Left ventricle myocardium superior (tissue), 1 donor: Measurements from ENCODE around the gene ZNF628. TPM values are rescaled to one million over a fixed set of nuclear protein-coding genes. Genes with fewer than 3 reads are reported as not detected.
A peak's percentile ranks its signal among the peaks of the same experiment; 100 is the strongest.

Experiments
- ATAC-seq: fragments of 200-7000 bp; cut with Tn5 transposase; one replicate; pipeline ENCODE4 v1.9.1; 2020; ENCODE audit warnings: mild to moderate bottlenecking, moderate library complexity
- DNase-seq: peaks from one replicate; pipeline ENCODE4 v3.0.0-alpha.2; 2020
- intact Hi-C: fragments of 100-400 bp; cut with micrococcal nuclease; formaldehyde crosslinking; loops from one replicate; pipeline ENCODE4 v1.11.0; 2022
- total RNA-seq: library from RNA; stranded (reverse); fragmentation: NEBNext Ultra II Directional; extraction: Animal tissue kit (Norgen Biotek cat#: 25700); gene quantifications from one replicate; pipeline ENCODE4 v1.2.1, GENCODE V29; 2021
- donor health status: DM: no; HTN: yes; CAD: no; lungs with severe emphysema.

ZNF628 gene
- total RNA-seq, 1 donor from 2014 or later = 6.4 TPM

DNA sequence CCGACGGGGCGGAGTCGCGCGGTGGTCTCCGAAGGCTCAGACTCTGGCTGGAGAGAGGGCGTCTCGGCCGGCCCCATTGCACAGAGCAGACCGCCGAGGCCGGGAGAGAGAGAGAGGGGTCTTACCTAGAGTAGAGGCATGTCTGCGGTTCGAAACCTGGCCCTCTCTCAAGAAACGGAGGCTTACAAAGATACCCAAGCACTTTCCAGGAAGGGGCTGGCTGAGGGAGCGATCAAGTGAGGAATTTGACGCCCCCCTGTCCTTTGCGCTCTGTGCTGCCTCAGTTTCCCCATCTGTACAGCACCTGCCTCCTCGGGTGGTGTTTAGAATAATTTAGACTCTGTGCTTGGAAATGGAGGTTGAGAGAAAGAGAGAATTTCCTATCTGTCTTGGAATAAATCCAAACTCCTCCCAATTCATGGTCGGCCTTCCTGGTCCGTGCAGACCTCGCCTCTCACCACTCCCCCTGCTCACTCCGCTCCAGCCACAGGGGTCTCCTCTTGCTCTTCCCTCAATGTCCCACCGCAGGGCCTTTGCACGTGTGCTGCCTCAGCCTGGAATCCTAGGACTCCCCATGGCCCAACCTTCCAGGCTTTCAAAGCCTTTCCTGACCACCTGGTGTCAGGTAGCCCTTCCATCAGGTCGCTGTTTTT lies 14.3 kb upstream of the ZNF628 start:
- intact Hi-C loops = no loop called here
- ATAC-seq = no peak
- no peak for DNase-seq

DNA sequence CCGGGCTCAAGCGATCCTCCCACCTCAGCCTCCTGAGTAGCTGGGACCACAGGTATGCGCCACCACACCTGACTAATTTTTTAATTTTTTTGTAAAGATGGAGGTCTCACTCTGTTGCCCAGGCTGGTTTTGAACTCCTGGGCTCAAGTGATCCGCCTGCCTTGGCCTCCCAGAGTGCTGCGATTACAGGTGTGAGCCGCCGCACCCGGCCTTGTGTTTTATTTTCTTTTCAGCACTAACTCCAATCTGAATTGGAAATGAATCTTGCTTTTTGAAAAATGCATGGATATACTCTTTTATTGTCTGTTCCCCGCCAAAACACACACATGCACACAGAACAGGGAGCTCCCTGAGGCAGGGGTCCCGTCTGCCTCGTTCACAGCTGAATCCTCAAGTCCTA lies 13.7 kb upstream of the ZNF628 start:
- DNase-seq (no peak), ATAC-seq (no peak)
- intact Hi-C loops = no loop called here

DNA sequence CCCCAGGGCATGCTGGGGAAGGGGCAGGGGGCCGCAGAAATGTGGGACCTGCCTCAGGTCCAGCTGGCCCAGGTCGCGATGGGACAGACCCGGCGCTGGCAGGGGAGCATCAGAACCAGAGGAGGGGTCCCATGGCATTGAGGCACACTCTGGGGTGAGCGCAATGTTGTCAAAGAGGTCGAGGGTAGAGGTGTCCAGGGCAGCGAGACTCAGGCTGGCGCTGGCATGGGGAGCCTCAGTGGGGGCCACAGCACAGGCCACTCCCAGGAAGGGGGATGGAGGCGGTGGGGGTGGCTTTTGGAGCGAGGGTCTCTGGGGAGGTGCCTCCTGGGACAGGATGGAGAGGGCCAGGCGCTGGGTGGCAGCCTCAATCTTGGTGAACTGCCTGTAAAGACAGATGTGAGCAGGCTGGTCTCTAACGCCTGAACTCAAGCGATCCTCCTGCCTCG lies 12.8 kb upstream of the ZNF628 start:
- intact Hi-C loops = no loop called here
- DNase-seq (no peak), ATAC-seq (no peak)

DNA sequence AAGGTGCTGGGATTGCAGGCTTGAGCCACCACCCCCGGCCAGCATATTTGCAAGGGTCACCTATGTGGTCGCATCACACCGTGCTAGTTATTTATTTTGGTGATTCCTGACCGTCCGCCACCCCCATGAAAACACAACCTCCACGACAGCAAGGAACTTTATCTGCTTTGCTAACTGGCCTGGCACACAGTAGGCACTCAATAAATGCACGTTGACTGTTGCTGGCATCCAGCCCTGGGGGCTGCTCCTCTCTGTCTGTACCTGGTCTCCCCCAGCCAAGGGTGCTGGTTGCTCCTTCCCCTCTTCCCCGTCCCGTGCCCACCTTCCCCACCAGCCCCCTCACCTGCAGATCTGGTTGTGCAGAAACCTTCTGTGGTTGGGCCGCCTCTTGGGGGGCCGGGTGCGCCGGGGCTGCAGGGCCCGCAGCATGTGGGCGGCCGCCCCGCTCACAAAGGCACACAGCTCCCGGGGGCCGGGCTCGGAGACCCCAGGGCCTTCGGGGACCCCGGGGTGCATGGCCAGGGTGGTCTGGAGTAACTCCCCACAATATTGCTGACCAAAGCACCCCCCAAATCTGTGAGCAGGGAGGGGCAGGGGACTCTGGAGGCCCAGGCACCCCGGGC lies 12.3 kb upstream of the ZNF628 start:
- ATAC-seq = no peak
- intact Hi-C loops = no loop called here
- no peak for DNase-seq

DNA sequence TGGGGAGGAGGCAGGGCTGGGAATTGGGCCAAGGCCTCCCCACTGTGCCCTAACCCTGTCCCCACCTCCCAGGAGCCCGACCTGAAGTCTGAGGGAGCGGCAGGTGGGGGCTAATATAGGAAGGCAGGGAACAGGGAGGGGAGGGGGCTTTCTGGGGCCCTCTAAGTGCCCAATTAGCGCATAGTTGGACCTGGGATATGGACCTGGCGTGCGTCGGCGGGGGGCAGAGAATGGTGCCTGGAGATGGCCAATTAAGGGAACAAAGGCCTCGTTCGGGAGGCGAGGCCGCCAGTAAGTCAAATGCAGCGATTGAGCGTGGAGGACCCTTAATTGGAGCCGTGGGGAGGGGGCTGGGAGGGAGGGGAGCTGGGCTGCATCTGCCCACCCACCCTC lies 11.8 kb upstream of the ZNF628 start, which contains the start of gene C19orf85:
Gene C19orf85 (minus strand): TSS at position 90 of the 393 bp plus-strand sequence. CDS start 197 bp downstream, outside the sequence.
- ATAC-seq (no peak), DNase-seq (no peak)
- intact Hi-C loops = no loop called here

DNA sequence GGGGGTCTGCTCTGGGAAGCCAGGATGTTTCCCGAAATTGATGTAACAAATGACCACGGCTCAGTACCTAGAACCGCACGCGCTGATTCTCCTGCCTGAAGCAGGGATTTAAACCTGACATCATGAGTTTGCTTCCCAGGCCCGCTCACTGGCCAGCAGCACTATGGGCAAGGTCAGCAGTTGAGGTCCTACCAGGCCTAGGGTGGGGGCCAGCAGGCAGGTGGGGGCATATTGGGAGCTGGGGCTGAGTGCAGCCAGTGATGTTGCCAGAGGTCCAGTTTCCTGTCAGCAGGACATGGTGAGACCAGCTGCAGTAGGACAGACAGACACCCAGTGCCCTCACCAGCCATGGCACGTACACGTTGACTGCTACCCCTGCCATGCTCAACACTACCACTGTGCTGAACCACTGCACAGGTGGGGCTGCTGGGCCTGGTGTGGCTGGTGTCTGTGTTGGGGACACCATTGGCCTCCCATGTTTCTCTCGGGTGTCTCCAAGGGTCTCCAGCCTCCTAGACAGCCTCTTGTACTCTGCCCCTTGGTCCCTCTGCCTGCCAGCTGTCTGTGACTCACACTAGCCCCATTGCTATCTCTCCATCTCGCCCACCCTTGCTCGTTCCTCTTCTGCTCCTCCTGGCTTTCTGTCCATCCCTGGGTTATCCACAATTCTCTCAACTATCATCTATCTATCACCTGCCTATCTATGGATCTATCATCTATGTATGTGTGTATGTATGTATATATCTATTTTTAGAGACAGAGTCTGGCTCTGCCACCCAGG lies 10.8 kb upstream of the ZNF628 start:
- no peak for DNase-seq
- intact Hi-C loops = loop anchor here (2.0 kb wide), 1 partner anchor 37 kb away; no protein-coding TSS in a partner anchor
- ATAC-seq = no peak

DNA sequence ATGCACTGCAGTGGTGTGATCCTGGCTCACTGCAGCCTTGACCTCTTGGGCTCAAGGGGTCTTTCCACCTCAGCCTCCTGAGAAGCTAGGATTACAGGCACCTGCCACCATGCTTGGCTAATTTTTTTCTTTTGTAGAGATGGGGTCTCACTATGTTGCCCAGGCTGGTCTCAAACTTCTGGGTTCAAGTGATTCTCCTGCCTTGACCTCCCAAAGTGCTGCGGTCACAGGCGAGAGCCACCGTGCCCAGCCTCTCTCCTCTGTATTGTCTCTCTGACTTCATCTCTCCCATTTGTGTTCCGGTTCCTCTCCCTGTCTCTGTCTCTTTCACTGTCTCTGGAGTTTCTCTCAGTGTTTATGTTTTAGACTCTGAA lies 10.2 kb upstream of the ZNF628 start:
- intact Hi-C loops = loop anchor here (2.0 kb wide), 1 partner anchor 37 kb away; no protein-coding TSS in a partner anchor
- ATAC-seq (no peak), DNase-seq (no peak)

DNA sequence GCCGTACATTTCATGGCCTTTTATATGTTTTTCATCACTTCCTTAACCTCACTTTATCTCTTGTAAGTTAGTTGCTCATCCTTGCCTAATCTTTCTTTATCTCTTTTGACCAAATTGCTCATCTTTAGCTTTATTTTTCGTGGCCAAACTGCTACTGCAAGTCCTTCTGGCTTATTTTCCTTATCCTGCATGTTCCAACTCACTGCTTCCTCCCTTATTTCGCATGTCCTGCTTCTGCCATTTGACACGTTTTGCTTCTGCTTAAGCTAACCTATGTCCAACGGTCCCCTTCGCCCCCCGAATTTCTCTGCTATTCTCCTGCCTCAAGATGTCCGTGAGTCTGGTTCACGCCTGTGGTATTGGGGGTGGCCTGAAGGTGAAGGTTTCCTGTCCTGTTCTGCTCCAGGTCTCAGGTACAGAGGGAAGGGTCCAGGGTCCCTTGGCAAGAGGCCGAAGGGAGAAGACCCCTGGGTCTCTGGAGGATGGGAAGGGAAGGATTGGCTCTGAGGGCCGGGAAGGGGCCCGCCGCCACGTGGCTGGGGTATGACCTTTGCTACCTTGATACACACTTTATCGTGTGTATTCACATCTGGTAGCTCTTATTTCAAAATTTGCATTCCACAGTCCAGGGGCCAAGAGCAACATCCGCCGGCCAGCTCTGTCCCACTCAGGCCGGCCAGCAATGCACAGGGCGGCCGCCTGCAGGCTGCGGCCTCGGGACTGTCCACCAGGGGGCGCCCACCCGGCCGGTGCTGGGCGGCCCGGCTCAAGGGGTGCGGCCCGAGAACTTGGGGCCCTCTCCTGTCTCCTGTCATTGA lies 9.0 kb upstream of the ZNF628 start:
- peak; percentile 87 for ATAC-seq
- intact Hi-C loops = loop anchor here (2.0 kb wide), 1 partner anchor 35 kb away; no protein-coding TSS in a partner anchor

DNA sequence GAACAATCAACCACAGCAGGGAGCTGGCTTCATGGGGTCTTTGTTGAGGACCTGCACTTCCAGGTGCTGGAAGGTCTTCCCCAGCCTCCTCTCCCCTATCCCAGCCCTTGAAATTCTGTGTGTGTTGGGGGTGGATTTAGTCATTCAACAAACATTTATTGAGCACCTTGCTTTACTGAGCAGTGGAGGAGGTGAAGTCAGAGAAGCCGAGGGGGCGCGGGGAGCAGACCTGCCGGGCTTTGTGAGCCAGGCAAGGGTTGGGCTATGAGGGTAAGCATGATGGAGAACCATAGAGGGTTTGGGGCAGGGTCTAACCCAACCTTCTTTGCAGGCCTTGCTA lies 8.4 kb upstream of the ZNF628 start:
- intact Hi-C loops = no loop called here
- DNase-seq = no peak
- no peak for ATAC-seq

More for the DNA sequence above, 9.0 kb upstream of the ZNF628 start:
- DNase-seq = peak; percentile 86

DNA sequence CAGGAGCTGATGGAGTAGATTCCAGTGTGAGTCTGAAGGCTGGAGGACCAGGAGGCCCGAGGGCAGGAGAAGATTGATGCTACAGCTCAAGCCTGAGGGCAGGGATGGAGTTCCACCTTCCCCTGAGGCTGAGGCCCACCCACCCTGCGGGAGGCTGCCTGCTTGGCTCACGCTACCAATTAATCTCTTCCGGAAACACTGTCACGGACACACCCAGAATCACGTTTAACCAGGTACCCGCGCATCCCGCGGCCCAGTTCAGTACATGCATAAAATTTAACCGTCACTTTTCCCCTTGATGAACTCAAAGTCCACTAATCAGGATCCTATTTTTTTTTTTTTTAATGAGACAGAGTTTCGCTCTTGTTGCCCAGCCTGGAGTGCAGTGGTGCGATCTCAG lies 5.2 kb upstream of the ZNF628 start:
- no peak for DNase-seq

DNA sequence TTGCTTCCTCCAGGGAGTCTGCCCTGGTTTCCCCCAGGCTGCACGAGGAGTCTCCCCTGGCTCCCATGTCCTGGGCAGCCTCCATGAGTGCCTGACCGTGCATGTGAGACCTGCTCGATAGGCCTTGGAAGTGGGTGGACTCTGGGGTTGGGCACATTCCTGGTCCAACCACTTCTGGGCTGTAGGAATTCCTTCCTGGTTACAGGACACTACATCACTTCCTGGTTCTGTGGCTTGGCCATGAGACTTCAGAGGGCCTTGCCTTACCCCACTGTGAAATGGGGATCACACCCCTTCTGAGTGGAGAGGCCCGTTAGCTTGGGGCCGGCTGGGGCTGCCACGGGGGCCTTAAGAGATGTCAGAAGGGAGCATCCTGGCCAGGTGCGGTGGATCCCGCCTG lies 4.0 kb upstream of the ZNF628 start:
- DNase-seq (no peak), ATAC-seq (no peak)

More for the DNA sequence above, 5.2 kb upstream of the ZNF628 start:
- intact Hi-C loops = no loop called here
- ATAC-seq = no peak

DNA sequence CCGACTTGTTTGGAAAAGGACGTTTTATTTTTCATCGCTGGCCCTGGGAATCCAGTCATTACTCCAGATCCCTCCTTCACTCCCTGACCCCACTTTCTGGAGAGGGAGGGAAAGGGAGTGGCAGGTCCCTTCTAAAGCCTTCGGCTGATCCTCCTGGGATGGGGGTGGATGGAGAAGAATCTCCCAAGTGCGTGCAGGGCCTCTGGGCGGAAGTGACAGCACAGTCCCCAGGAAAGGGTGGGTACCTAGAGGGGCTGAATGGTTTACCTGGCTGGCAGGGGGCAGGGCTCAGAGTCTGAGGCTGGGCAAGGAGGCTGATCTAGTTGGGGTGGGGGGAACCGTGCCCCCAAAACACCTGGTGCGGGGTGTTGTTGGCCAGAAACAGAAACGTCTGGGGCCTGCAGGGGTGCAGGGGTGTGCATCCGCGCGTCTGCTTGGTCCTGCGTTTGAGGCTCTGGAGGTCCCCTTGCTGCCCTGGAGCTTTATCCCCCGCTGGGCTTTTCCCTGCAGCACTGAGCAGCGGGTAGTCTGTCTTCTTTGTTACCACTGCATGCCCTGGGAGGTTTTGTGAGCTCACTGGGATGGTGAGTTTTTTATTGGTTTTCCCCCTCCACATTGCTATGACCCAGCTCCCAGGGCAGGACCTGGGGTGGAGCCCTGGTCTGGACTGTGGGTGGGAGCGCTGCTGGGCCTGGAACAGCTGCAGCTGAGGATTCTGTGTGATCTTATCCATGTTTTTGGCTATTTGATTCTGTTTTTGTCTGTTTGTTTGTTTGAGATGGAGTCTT lies 3.0 kb upstream of the ZNF628 start:
- DNase-seq = peak; percentile 20
- ATAC-seq = no peak
- intact Hi-C loops = no loop called here

More for the DNA sequence above, 4.0 kb upstream of the ZNF628 start:
- intact Hi-C loops = no loop called here

DNA sequence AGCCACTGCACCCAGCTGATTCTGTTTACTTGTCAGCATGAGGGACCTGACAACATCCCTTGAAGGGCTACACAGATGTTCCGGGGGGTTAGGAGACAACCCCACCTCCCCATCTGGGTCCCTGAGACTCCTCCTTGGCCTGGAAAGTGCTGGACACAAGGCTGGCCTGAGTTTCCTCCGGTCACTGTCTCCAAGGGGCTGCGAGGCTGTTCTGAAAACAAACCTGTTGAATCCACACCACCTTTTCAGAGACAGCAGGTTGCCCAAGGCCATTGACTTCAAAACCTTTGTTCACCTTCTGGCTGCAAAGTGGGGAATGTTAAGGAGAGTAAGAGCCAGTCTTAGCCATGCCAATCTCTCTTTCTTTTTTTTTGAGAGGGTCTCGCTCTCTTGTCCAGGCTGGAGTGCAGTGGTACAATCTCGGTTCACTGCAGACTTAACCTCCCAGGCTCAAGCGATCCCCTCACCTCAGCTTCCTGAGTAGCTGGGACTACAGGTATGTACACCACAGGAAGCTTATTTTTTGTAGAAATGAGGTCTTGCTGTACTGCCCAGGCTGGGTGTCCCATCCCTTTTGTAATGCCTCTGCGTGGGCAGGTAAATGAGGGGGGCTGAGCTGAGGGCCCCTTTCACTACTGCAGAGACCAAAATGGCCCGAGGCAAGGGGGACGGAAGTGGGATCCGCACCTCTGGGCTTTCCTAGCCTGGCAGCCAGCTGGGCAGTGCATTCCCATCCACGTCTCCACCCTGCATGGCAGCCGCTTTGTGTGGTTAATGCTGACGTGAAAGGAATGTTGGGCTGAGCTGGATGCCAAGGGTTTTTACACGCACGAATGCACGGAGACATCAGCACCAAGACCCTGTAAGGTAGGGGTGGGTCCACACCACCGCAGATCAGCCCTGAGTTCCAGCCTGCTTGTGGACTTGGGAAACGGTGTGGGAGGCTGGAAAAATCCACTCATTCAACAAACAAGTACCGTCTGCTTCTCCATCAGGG lies 1.9 kb upstream of the ZNF628 start:
- DNase-seq (no peak), ATAC-seq (no peak)
- intact Hi-C loops = no loop called here

DNA sequence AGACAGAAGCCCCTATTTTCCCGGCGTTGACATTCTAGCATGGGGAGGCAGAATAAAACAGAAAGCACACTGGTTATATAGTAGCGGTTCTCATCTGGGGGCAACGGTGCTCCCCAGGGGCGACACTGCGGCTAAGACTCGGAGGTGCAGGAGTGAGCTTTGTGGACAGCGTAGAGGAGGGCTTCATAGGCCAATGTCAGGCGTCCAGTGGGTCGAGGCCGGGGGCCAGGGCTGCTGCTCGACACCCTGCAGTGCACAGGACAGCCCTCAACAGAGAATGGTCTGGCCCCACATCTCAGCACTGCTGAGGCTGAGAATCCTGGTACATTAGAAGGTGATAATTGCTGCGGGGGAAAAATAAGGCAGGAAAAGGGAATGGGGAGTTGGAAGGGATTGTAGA lies 1.5 kb downstream of the ZNF628 start:
- intact Hi-C loops = no loop called here
- ATAC-seq = no peak
- no peak for DNase-seq

DNA sequence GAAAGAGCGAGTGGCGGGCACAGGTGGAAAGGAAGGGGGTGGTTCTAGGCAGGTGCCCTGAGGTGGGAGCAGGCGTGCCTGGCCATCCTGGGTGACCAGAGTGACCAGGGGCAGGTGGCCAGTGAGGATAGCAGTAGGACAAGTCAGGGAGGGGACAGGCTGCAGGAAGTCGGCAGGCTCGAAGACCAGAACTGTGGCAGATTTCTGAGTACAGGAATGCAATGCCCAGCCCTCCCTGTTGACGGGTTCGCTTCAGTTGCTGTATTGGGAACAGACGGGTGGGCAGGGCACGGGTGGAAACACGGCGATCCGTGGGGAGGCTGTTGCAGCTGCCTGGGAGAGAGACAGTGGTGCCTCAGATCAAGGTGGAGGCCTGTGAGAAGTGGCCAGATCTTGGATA lies 1.9 kb downstream of the ZNF628 start:
- ATAC-seq = no peak
- intact Hi-C loops = no loop called here
- no peak for DNase-seq

DNA sequence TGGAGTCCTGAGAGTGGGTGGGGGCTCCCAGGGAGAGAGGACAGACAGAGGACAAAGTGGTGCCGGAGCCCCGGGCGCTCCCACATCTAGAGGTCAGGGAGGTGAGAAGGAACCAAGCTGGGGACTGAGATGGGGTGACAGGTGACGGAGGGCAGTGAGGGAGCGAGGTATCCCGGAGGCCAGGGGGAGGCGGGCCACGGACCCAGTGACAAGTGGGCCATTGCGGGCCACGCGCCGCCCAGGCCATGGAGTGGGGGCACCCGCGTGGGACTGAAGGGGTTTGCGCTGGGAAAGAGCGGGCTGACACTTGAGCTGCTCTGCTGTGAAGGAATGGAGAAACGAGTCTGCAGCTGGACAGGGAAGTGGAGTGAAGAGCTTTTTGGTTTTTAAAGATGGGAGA lies 2.6 kb downstream of the ZNF628 start:
- intact Hi-C loops = no loop called here
- DNase-seq (no peak), ATAC-seq (no peak)

DNA sequence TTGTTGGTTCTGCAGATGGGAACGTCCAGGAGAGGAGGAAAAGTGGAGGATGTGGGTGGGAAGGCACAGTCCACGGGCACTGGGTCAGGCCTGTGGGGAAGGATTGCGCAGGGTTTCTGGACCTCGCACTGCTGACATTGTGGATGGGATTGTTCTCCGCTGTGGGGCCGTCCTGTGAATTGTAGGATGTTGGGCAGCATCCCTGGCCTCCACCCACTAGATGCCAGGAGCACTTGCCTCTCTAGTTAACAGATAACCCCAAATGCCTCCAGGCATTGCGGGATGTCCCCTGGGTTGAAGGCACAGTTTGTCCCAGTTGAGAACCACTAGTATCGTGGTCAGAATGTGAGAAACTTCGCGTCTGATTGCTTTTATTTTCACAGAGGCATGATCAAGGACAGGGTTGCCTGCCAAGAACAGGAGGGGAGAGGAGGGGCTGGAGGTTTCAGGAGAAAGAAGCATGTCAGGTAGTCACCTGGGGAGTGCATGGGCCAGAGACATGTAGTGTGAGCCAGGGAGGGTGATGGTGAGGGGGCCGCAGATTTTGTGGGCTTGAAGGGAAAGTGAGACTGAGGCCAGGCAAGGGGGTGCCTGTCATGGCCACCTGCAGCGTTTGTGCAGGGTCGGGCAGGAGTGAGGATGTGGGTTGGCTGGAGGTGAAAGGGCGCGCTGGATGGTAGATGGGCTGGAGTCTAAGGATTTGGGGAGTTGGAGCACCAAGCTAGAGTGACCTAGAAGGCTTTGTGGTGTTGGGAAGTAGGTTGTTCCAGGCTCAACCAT lies 3.2 kb downstream of the ZNF628 start:
- DNase-seq (no peak), ATAC-seq (no peak)
- intact Hi-C loops = no loop called here
